ENCODE results near the gene DEGS2. TPM values are rescaled to one million over a fixed set of nuclear protein-coding genes. Genes with fewer than 3 reads are reported as not detected.

Gene DEGS2
- total and polyA plus RNA-seq, 2 of the 13 experiments (the other 11 are each of a cell fraction or from before 2014, with no cell fraction given): 0.09 TPM

GRCh38 chr14:100192672-100193416, 33.4 kb upstream of the DEGS2 start (continued):
- TF ChIP-seq HIVEP1 (CRISPR knock-in tag; IDR thresholded peaks at IDR 0.05) (peak; percentile 22; the same call in 1 of the 2 replicates), MAZ (IDR thresholded peaks at IDR 0.05; ENCODE audit: borderline replicate concordance, low read depth, low read length) (peak; percentile 56; the same call in 1 of the 2 replicates), MAZ (CRISPR knock-in tag; IDR thresholded peaks at IDR 0.05; ENCODE audit: low read depth) (peak; percentile 83), ZNF572 (CRISPR knock-in tag; IDR thresholded peaks at IDR 0.05) (no peak; the same call in 1 of the 2 replicates), ZNF24 (IDR thresholded peaks at IDR 0.05) (no peak), SKI (IDR thresholded peaks at IDR 0.05; ENCODE audit: partially characterized antibody) (peak; percentile 83), ZNF556 (CRISPR knock-in tag; IDR thresholded peaks at IDR 0.05; ENCODE audit: borderline replicate concordance) (peak; percentile 95; the same call in 1 of the 2 replicates), ZNF317 (CRISPR knock-in tag; IDR thresholded peaks at IDR 0.05) (peak; percentile 32; the same call in 1 of the 2 replicates), U2AF1 (optimal IDR thresholded peaks at IDR 0.05; ENCODE audit: low read depth, low read length) (no peak), TRIM22 (IDR thresholded peaks at IDR 0.05) (no peak), ZUFSP (CRISPR knock-in tag; IDR thresholded peaks at IDR 0.05; ENCODE audit: borderline replicate concordance) (no peak), SUZ12 (IDR thresholded peaks at IDR 0.05; ENCODE audit: low read depth, low read length) (no peak), THRA (CRISPR knock-in tag; IDR thresholded peaks at IDR 0.05; ENCODE audit: borderline replicate concordance) (peak; percentile 85), ZNF543 (CRISPR knock-in tag; IDR thresholded peaks at IDR 0.05) (no peak; the same call in 1 of the 2 replicates), CSRNP2 (CRISPR knock-in tag; conservative IDR thresholded peaks at IDR 0.05; ENCODE audit: low read depth) (no peak), ZNF546 (CRISPR knock-in tag; conservative IDR thresholded peaks at IDR 0.05) (peak; percentile 44; the same call in 1 of the 2 replicates), ZNF274 (CRISPR knock-in tag; IDR thresholded peaks at IDR 0.05) (peak; percentile 51; the same call in 1 of the 2 replicates), FOXJ3 (CRISPR knock-in tag; IDR thresholded peaks at IDR 0.05; ENCODE audit: borderline replicate concordance) (peak; percentile 76; the same call in 1 of the 2 replicates), ADNP (CRISPR knock-in tag; IDR thresholded peaks at IDR 0.05) (no peak), FLYWCH1 (CRISPR knock-in tag; IDR thresholded peaks at IDR 0.05) (no peak), ZNF652 (CRISPR knock-in tag; IDR thresholded peaks at IDR 0.05; ENCODE audit: borderline replicate concordance, low read depth) (no peak; the same call in 1 of the 2 replicates), ONECUT2 (CRISPR knock-in tag; IDR thresholded peaks at IDR 0.05) (no peak)

Measured in HepG2 (cell line).